ENCODE results near the gene SFTA2. TPM values are rescaled to one million over a fixed set of nuclear protein-coding genes. Genes with fewer than 3 reads are reported as not detected.

SFTA2 gene
- total and polyA plus RNA-seq, 9 of the 15 experiments (the other 6 are each of a cell fraction or from before 2014, with no cell fraction given), result not detected

DNA sequence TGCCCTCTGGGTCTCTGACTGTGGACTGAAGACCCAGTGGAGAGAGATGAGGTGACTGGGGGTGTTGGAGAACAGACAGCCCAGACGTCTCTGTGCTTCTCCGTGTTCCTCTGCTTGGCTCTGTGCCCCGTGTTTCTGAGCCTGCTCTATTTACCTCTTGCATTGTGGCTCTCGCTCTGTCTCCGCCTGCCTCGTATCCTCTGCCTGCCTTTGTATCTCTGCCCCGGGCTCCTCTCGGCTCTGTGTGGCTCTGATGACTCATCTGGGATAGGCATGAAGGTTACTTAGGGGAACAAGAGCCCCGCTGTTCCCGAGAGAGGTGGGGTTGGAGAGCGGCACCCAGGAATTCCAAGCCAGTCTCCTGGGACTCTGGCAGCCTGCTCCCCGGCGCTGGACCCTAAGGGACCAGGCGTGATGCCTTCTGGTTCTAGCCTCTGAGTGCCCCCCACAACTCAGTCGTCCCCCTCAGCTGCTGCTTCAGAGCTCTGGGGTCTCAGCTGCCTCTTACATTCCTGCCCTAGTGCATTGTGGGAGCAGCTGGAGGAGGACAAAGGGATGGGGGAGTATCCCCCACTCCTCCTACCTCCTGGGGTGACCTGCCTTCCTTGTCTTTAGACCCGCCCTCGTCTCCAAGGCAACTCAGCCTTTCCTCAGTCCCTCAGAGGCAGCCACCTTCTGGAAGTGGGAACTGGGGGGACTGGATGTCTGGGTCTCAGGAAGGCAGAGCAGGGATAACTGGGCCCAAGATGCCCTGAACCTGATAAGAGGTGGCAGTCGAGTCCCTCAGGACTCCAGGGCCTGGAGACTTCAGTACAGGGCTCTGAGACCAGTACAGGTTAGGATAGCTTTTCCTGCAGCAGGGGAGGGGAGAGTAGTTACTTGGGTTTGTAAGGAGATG lies 45.7 kb downstream of the SFTA2 start (continued):
- TF ChIP-seq, protein P1, sequence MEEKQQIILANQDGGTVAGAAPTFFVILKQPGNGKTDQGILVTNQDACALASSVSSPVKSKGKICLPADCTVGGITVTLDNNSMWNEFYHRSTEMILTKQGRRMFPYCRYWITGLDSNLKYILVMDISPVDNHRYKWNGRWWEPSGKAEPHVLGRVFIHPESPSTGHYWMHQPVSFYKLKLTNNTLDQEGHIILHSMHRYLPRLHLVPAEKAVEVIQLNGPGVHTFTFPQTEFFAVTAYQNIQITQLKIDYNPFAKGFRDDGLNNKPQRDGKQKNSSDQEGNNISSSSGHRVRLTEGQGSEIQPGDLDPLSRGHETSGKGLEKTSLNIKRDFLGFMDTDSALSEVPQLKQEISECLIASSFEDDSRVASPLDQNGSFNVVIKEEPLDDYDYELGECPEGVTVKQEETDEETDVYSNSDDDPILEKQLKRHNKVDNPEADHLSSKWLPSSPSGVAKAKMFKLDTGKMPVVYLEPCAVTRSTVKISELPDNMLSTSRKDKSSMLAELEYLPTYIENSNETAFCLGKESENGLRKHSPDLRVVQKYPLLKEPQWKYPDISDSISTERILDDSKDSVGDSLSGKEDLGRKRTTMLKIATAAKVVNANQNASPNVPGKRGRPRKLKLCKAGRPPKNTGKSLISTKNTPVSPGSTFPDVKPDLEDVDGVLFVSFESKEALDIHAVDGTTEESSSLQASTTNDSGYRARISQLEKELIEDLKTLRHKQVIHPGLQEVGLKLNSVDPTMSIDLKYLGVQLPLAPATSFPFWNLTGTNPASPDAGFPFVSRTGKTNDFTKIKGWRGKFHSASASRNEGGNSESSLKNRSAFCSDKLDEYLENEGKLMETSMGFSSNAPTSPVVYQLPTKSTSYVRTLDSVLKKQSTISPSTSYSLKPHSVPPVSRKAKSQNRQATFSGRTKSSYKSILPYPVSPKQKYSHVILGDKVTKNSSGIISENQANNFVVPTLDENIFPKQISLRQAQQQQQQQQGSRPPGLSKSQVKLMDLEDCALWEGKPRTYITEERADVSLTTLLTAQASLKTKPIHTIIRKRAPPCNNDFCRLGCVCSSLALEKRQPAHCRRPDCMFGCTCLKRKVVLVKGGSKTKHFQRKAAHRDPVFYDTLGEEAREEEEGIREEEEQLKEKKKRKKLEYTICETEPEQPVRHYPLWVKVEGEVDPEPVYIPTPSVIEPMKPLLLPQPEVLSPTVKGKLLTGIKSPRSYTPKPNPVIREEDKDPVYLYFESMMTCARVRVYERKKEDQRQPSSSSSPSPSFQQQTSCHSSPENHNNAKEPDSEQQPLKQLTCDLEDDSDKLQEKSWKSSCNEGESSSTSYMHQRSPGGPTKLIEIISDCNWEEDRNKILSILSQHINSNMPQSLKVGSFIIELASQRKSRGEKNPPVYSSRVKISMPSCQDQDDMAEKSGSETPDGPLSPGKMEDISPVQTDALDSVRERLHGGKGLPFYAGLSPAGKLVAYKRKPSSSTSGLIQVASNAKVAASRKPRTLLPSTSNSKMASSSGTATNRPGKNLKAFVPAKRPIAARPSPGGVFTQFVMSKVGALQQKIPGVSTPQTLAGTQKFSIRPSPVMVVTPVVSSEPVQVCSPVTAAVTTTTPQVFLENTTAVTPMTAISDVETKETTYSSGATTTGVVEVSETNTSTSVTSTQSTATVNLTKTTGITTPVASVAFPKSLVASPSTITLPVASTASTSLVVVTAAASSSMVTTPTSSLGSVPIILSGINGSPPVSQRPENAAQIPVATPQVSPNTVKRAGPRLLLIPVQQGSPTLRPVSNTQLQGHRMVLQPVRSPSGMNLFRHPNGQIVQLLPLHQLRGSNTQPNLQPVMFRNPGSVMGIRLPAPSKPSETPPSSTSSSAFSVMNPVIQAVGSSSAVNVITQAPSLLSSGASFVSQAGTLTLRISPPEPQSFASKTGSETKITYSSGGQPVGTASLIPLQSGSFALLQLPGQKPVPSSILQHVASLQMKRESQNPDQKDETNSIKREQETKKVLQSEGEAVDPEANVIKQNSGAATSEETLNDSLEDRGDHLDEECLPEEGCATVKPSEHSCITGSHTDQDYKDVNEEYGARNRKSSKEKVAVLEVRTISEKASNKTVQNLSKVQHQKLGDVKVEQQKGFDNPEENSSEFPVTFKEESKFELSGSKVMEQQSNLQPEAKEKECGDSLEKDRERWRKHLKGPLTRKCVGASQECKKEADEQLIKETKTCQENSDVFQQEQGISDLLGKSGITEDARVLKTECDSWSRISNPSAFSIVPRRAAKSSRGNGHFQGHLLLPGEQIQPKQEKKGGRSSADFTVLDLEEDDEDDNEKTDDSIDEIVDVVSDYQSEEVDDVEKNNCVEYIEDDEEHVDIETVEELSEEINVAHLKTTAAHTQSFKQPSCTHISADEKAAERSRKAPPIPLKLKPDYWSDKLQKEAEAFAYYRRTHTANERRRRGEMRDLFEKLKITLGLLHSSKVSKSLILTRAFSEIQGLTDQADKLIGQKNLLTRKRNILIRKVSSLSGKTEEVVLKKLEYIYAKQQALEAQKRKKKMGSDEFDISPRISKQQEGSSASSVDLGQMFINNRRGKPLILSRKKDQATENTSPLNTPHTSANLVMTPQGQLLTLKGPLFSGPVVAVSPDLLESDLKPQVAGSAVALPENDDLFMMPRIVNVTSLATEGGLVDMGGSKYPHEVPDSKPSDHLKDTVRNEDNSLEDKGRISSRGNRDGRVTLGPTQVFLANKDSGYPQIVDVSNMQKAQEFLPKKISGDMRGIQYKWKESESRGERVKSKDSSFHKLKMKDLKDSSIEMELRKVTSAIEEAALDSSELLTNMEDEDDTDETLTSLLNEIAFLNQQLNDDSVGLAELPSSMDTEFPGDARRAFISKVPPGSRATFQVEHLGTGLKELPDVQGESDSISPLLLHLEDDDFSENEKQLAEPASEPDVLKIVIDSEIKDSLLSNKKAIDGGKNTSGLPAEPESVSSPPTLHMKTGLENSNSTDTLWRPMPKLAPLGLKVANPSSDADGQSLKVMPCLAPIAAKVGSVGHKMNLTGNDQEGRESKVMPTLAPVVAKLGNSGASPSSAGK (IDR thresholded peaks at IDR 0.05), result no peak
- TF ChIP-seq ZNF217 (CRISPR knock-in tag; IDR thresholded peaks at IDR 0.05), result no peak
- TF ChIP-seq, protein P2, sequence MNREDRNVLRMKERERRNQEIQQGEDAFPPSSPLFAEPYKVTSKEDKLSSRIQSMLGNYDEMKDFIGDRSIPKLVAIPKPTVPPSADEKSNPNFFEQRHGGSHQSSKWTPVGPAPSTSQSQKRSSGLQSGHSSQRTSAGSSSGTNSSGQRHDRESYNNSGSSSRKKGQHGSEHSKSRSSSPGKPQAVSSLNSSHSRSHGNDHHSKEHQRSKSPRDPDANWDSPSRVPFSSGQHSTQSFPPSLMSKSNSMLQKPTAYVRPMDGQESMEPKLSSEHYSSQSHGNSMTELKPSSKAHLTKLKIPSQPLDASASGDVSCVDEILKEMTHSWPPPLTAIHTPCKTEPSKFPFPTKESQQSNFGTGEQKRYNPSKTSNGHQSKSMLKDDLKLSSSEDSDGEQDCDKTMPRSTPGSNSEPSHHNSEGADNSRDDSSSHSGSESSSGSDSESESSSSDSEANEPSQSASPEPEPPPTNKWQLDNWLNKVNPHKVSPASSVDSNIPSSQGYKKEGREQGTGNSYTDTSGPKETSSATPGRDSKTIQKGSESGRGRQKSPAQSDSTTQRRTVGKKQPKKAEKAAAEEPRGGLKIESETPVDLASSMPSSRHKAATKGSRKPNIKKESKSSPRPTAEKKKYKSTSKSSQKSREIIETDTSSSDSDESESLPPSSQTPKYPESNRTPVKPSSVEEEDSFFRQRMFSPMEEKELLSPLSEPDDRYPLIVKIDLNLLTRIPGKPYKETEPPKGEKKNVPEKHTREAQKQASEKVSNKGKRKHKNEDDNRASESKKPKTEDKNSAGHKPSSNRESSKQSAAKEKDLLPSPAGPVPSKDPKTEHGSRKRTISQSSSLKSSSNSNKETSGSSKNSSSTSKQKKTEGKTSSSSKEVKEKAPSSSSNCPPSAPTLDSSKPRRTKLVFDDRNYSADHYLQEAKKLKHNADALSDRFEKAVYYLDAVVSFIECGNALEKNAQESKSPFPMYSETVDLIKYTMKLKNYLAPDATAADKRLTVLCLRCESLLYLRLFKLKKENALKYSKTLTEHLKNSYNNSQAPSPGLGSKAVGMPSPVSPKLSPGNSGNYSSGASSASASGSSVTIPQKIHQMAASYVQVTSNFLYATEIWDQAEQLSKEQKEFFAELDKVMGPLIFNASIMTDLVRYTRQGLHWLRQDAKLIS (CRISPR knock-in tag; IDR thresholded peaks at IDR 0.05), result no peak
- peak; percentile 4 for TF ChIP-seq ZFP36 (IDR thresholded peaks at IDR 0.05; ENCODE audit: low read depth, low read length, partially characterized antibody)

Data from K562 (cell line).